Mammary epithelial cell (primary cell): Measurements from ENCODE around the gene DHRS1.

ENCODE experiments used
- CTCF ChIP-seq, 2 donors: IDR thresholded peaks in 1 of 2; conservative IDR thresholded peaks in 1 of 2; 2 replicates each; pipeline ENCODE4 v1.5.1; 2011 to 2012; ENCODE audit warnings: inconsistent platforms in 2 of 2, low read length in 2 of 2, mild to moderate bottlenecking in 2 of 2, control low read depth in 1 of 2, low read depth in 1 of 2; ENCODE audit not compliant: insufficient read depth in 1 of 2; ENCODE audit errors: extremely low read depth in 1 of 2
- EZH2 ChIP-seq: IDR thresholded peaks from 2 replicates; pipeline ENCODE4 v1.6.1; 2012; ENCODE audit warnings: low read length, inconsistent platforms, borderline replicate concordance

- TF ChIP-seq EZH2 (no peak), CTCF (conservative IDR thresholded peaks at IDR 0.05 in 1 of 2, IDR thresholded peaks at IDR 0.05 in 1 of 2; ENCODE audit: extremely low read depth in 1 of 2, insufficient read depth in 1 of 2, low read depth in 1 of 2, low read length in 2 of 2) (peak; percentile 44 to 59)
Observed at GRCh38 chr14:24273422-24273998, 26.1 kb downstream of the DHRS1 start.
